ENCODE data around the gene VIPAS39. TPM values are rescaled to one million over a fixed set of nuclear protein-coding genes. Genes with fewer than 3 reads are reported as not detected.

Gene VIPAS39
- total and polyA plus RNA-seq, 2 of the 13 experiments (the other 11 are each of a cell fraction or from before 2014, with no cell fraction given) = 13.3 to 21.5 TPM

GRCh38 chr14:77502109-77502782, 44.8 kb upstream of the VIPAS39 start (continued):
- TF ChIP-seq, protein P1, sequence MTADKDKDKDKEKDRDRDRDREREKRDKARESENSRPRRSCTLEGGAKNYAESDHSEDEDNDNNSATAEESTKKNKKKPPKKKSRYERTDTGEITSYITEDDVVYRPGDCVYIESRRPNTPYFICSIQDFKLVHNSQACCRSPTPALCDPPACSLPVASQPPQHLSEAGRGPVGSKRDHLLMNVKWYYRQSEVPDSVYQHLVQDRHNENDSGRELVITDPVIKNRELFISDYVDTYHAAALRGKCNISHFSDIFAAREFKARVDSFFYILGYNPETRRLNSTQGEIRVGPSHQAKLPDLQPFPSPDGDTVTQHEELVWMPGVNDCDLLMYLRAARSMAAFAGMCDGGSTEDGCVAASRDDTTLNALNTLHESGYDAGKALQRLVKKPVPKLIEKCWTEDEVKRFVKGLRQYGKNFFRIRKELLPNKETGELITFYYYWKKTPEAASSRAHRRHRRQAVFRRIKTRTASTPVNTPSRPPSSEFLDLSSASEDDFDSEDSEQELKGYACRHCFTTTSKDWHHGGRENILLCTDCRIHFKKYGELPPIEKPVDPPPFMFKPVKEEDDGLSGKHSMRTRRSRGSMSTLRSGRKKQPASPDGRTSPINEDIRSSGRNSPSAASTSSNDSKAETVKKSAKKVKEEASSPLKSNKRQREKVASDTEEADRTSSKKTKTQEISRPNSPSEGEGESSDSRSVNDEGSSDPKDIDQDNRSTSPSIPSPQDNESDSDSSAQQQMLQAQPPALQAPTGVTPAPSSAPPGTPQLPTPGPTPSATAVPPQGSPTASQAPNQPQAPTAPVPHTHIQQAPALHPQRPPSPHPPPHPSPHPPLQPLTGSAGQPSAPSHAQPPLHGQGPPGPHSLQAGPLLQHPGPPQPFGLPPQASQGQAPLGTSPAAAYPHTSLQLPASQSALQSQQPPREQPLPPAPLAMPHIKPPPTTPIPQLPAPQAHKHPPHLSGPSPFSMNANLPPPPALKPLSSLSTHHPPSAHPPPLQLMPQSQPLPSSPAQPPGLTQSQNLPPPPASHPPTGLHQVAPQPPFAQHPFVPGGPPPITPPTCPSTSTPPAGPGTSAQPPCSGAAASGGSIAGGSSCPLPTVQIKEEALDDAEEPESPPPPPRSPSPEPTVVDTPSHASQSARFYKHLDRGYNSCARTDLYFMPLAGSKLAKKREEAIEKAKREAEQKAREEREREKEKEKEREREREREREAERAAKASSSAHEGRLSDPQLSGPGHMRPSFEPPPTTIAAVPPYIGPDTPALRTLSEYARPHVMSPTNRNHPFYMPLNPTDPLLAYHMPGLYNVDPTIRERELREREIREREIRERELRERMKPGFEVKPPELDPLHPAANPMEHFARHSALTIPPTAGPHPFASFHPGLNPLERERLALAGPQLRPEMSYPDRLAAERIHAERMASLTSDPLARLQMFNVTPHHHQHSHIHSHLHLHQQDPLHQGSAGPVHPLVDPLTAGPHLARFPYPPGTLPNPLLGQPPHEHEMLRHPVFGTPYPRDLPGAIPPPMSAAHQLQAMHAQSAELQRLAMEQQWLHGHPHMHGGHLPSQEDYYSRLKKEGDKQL (CRISPR knock-in tag; IDR thresholded peaks at IDR 0.05; ENCODE audit: low read depth) = no peak; the same call in 1 of the 2 replicates
- TF ChIP-seq ZNF17 (CRISPR knock-in tag; IDR thresholded peaks at IDR 0.05) (no peak), FOSL1 (CRISPR knock-in tag; IDR thresholded peaks at IDR 0.05; ENCODE audit: borderline replicate concordance) (no peak), ETV5 (CRISPR knock-in tag; IDR thresholded peaks at IDR 0.05; ENCODE audit: borderline replicate concordance) (peak; percentile 18; the same call in 1 of the 2 replicates), ZBTB2 (CRISPR knock-in tag; IDR thresholded peaks at IDR 0.05; ENCODE audit: low read depth) (no peak), CEBPB (IDR thresholded peaks at IDR 0.05; ENCODE audit: borderline replicate concordance, low read depth, low read length) (peak; percentile 37; the same call in 1 of the 2 replicates), ZNF770 (CRISPR knock-in tag; IDR thresholded peaks at IDR 0.05) (peak; percentile 89), RARA (CRISPR knock-in tag; IDR thresholded peaks at IDR 0.05) (peak; percentile 74), ZSCAN5A (CRISPR knock-in tag; IDR thresholded peaks at IDR 0.05; ENCODE audit: borderline replicate concordance) (no peak), ZNF143 (CRISPR knock-in tag; IDR thresholded peaks at IDR 0.05) (no peak), ZNF547 (CRISPR knock-in tag; IDR thresholded peaks at IDR 0.05) (no peak), ZNF569 (CRISPR knock-in tag; IDR thresholded peaks at IDR 0.05; ENCODE audit: borderline replicate concordance) (no peak), ZNF557 (CRISPR knock-in tag; IDR thresholded peaks at IDR 0.05) (no peak)
- TF ChIP-seq, protein P2, sequence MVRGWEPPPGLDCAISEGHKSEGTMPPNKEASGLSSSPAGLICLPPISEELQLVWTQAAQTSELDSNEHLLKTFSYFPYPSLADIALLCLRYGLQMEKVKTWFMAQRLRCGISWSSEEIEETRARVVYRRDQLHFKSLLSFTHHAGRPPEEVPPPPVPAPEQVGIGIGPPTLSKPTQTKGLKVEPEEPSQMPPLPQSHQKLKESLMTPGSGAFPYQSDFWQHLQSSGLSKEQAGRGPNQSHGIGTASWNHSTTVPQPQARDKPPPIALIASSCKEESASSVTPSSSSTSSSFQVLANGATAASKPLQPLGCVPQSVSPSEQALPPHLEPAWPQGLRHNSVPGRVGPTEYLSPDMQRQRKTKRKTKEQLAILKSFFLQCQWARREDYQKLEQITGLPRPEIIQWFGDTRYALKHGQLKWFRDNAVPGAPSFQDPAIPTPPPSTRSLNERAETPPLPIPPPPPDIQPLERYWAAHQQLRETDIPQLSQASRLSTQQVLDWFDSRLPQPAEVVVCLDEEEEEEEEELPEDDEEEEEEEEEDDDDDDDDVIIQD (CRISPR knock-in tag; IDR thresholded peaks at IDR 0.05; ENCODE audit: low read depth) = no peak
